Nucleus accumbens (tissue), 56 donors: ENCODE measurements around the gene CLASRP.

Experiments
- DNase-seq, 56 donors: peaks; one replicate each; lab custom pipeline; 2025; lab: John Stamatoyannopoulos, UW

CLASRP gene

DNA sequence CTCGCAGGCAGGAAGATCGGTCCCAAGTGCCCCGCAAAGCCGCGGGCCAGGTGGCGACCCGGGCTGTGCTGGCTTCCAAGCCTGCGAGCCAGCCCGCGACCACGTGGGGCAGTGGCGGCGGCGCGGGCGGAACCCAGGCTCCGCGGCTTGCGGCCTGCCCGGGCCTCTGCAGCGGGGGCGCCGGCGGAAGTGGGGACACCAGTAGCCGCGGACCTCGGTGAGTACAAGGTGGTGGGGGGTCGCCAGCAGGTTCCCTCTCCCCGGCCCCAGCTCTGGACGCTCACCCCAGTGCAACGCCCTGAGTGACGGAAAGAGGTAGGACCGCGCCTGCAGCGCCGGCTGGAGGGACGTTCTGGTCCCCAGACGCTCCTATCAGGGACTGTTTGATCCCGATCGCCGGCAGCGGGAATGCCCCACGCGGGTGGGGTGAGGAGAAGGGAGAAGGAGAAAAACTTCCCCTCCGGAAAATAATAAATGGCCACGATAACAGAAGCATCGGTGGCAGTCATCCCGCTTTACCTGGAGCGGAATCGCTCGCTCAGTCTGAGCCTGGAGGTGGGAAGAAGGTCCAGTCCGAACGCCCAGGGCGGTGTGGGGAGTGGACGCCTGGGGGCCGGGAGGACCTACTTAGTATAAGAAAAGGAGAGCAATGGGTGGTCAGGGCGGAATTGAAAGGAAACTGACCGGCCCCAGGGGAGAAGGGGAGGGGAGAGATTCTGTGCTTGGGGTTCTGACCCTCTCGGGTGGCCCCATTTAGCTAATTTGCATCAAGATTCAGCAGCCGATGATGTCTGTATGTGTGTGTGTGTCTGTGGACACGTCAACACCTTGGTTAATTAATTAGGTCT is 40.4 kb downstream of the CLASRP start, which contains the start of gene GEMIN7:
GEMIN7 (plus strand) TSS at position 198 of the 848 bp plus-strand sequence. CDS start 10,855 bp downstream, outside the sequence.
- peak in 53 of 56 donors; percentile 11 to 81 (median 55) for DNase-seq

DNA sequence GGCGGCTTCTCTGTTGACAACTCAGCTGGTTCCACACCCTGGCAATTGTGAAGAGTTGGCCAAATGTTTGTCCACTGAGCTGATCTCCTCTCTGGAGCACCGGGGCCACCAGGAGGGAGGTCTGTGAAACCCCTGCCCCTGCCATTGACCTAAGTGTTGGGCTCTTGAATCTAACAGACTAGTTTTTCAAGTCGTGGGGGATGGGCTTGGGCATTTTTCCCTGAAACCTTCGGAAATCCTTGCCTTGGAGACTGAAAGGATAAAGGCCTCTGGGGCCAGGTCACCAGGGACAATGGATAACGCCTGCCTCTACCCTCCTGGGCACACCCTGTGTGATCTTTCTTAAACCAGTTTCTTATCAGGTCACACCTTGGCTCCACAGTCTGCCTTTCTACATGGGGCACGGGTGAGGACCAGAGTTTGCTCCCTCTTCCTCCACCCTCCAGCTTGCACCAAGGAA is 41.1 kb downstream of the CLASRP start:
- no peak for DNase-seq

DNA sequence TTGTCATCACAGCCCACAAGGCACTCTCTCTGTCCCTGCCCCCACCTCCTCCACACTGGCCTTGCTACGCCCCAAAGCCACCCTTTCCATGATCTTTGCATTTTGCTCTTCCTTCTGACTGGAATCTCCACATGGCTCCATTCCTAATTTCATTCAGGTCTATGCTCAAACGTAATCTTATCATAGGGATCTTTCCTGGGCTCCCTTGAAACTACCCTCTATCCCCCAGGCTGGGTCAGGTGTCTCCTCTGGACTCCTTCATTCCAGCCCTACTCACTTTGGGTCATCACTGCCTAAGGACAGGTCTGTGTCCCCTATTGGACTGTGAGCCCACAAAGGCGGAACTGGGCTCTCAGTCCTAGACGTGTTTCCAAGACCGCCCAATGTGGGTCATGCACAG is 43.3 kb downstream of the CLASRP start:
- no peak for DNase-seq

DNA sequence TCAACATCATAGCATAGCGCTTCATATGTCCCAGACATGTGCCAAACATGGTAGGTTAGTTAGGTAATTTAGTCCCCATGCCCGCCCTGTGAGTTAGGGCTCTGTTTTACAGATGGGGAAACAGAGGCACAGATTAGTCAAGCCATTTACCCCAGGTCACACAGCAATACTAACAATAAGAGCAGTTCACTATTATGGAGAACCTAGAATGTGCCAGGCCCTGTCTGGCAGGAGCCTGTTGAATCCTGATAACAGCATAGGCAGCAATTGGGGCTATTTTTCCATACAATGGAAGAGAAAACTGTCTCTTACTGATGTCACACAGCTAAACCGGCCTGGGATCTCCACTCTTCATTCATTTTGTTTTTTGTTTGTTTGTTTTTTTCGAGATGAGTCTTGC is 47.6 kb downstream of the CLASRP start:
- DNase-seq, result no peak

GRCh38 chr19:45087531-45087930 is 48.7 kb downstream of the CLASRP start:
- peak in 1 of 56 donors; percentile 16 for DNase-seq

DNA sequence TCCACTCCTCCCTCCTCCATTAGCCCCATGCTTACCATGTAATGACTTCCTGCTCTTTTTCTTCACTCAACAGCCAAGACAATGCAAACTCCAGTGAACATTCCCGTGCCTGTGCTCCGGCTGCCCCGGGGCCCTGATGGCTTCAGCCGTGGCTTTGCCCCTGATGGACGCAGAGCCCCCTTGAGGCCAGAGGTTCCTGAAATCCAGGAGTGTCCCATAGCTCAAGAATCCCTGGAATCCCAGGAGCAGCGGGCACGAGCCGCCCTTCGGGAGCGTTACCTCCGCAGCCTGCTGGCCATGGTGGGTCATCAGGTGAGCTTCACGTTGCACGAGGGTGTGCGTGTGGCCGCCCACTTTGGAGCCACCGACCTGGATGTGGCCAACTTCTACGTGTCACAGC is 51.2 kb downstream of the CLASRP start:
- DNase-seq, result no peak

DNA sequence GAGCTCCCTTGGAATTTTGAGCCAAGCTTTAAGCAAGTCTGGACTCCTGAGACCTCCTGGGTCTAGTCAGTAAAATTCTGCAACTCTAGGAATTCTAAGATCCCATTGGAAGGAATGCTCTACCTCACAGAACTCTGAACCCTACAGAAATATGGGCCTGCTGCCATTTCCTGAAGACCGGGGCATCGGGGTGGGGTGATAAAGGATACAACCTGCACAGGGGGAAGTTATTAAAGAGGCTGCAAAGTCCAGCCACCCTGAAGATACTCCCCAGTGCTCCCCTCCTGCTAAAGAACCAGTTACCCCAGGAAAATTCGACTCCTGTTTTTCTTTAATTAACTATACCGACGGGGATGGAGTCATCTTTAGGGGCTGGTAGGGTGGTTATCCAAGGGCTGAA is 51.8 kb downstream of the CLASRP start:
- no peak for DNase-seq

DNA sequence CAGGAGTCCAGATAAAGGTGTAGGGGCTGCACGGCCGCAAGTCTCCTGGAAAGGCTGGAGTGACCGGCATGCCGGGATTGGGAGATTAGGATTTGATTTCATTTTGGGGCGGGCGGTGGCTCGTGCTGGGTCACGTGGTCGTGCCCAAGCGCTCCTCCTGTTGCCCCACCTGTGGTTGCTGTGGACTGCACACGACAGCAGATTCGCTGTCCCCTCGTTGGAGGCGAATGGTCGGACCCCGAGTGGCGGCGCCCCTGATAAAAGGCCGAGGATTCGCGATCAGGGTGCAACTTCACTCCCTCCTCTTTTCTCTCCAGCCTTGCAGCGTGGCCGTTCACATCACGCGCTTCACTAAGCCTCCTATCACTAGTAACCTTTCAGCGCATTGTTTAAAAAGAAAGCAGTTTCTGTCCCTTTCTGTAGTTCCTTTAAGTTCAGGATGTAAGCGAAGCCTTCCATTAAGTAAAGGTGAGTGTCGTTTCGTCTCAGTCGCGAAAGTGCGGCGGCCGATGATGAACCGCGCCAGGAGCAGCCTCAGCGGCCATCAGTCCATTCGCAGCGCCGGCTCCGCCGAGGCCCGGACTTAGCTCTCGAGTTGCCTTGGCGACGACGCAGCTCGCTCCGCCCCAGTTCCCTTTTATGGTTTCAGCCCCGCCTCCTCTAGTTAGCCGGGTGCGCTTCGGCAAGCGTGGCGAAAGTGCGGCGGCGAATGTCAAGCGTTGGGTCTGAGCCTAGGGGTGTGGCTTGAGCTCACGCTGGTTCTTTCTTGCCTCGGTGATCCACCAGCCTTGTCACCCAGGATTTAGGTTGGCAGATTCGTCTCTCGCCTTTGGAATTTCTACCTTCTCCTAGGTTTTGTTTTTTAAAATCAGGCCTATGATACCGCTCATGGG is 52.4 kb downstream of the CLASRP start:
- DNase-seq, result peak; percentile 75 to 99 (median 98)

GRCh38 chr19:45092747-45093678 is 54.2 kb downstream of the CLASRP start, which contains the start of gene PPP1R37:
TSS of gene PPP1R37 (plus strand) at chr19:45093179. CDS start at chr19:45093326, 147 bp downstream.
- peak; percentile 39 to 95 (median 86) for DNase-seq

DNA sequence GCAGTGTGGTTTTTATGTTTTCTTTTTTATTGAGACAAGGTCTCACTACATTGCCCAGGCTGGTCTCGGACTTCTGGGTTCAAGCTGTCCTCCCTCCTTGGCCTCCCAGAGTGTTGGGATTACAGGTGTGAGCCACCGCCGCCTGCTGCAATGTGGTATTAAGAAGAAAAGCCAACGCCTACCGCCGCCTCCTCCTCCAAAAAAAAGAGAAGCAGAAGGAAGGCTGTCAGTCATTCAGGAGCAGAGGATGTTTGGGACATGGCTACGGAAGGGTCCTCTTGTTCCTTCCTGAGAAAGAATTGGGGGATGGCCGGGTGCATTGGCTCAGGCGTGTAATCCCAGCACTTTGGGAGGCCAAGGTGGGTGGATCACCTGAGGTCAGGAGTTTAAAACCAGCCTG is 55.3 kb downstream of the CLASRP start:
- DNase-seq, result no peak

DNA sequence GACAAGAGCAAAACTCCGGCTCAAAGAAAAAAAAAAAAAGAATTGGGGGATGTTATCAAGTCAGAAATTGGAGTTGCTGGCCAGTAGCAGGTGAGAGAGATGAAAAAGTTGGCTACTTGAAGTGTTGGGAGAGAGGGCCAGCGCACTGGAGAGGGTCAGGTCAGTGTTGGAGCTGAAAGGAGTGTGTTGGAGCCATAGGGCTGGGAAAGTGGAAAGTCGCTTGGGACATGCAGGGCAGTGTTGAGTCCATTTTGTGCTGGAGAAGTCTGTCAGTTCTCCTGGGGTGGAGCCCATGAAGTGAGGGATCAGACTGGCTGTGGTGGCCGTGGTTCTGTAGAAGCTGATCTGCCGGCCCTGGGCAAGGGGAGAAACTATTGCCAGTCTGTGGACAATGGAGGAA is 55.9 kb downstream of the CLASRP start:
- no peak for DNase-seq

- no peak for DNase-seq
Measured at GRCh38 chr19:45095496-45096413, 56.9 kb downstream of the CLASRP start.

DNA sequence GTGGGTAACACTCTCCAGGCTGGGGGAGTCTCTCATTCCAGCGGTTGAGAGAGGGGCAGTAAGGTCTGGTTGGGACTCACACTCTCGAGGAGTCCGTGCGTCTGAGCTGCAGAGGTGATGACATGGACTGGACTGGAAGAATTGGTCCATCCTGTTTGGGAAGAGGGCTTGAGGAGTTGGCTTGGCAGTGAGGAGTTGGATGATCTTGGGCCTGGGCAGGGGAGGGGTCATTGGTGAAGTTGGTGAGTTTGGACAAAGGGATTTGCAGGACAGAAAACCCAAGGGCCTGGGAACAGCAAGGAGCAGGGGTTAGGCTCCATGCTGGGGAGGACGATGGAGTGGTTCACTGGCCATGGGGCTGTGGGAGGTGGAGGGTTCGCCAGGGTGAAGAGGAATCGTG is 57.9 kb downstream of the CLASRP start:
- DNase-seq, result no peak

- DNase-seq, result no peak
Measured at GRCh38 chr19:45097450-45097775, 58.6 kb downstream of the CLASRP start.

- peak in 35 of 56 donors; percentile 10 to 90 (median 40) for DNase-seq
Measured at GRCh38 chr19:45097776-45098520, 59.1 kb downstream of the CLASRP start.

DNA sequence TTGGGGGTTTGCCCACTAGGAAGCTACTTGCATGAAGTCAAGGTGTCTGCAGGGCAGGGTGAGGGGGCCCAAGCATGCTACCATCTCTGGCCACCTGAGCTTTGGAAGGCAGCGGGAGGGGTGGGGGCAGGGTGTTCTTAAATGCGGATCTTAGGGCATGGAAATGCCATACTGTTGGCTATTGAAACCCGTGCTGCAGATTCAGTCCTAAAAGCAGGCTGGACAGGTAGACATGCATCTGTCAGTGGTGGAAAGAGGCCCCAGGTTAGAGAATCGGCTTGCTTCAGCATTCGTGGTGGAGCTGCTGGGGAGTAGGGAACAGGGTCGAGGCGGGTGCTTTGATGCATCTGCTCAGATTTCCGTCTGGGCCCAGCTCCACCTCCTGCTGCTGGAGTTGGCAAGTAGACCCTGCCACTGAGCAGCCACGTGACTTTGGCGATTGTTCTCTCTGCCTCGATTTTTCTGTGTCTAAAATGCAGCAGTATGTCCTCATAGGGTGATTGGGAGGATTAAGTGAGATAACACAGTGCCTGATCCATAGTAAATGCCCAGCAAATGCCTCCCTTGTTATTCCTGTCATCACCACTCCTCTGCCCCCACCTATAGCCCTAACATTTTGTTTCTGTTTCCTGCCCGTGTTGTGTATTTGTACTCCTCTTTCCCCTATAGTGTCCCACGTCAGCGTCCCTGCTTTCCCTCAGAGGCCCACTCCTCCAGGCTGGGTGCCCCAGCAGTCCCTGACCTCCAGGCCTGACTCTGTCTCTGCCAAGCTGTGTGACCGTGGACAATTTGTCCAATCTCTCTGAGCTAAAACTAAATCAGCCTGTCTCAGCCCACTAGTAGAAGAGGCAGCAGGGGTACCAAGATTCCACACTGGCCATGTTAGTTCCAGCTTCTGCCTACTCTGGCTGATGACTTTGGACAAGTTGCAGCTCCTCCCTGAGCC is 59.9 kb downstream of the CLASRP start:
- peak in 54 of 56 donors; percentile 9 to 77 (median 56) for DNase-seq
